ENCODE measurements around the gene LAPTM5. TPM values are rescaled to one million over a fixed set of nuclear protein-coding genes. Genes with fewer than 3 reads are reported as not detected.

LAPTM5 gene
- total RNA-seq, 1 experiment from 2014 or later, result 1.9 TPM

DNA sequence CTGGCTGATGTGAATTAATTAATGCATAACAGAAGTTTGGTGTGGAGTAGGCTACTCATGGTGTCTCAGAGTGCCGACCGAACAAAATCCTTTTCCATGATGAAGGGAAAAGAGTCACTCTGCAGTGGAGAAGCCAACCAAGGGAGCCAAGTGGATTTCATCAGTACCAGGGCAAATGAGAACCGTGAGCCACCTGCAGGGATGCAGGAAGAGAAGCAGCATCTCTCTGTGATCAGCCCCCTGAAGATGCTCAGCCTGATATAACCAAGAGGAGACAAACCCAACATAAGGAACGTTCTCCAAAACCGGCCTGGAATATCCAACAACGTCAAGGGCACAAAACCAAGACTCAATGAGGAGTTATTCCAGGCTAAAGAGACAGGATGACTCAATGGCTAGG, 13.4 kb upstream of the LAPTM5 start:
- Histone ChIP-seq H3K27me3 (ENCODE audit: control insufficient read depth, insufficient read depth, low read length) (no peaks in the 10 kb centered on the region), H3K4me1 (ENCODE audit: control insufficient read depth, insufficient read depth, low read length) (no peaks in the 10 kb centered on the region), H3K4me3 (ENCODE audit: low read depth in 2 of 2, low read length in 2 of 2) (no peak overlapping the region), H3K36me3 (ENCODE audit: control insufficient read depth, insufficient read depth, low read length) (no peaks in the 10 kb centered on the region), H3K9me3 (ENCODE audit: control insufficient read depth, insufficient read depth, low read depth, low read length) (no peaks in the 10 kb centered on the region), H3K27ac (ENCODE audit: low read length) (no peak overlapping the region)
- ATAC-seq (no peak), DNase-seq (ENCODE audit: low read depth, low spot score) (no peak)
- BruUV-seq (replicated peaks), result no TSS peak
- ChIA-PET POLR2A (no interaction called here), CTCF (no interaction called here)
- intact Hi-C loops (cut with micrococcal nuclease; ENCODE audit: unreplicated experiment), result no loop called here
- TF ChIP-seq, protein P1, sequence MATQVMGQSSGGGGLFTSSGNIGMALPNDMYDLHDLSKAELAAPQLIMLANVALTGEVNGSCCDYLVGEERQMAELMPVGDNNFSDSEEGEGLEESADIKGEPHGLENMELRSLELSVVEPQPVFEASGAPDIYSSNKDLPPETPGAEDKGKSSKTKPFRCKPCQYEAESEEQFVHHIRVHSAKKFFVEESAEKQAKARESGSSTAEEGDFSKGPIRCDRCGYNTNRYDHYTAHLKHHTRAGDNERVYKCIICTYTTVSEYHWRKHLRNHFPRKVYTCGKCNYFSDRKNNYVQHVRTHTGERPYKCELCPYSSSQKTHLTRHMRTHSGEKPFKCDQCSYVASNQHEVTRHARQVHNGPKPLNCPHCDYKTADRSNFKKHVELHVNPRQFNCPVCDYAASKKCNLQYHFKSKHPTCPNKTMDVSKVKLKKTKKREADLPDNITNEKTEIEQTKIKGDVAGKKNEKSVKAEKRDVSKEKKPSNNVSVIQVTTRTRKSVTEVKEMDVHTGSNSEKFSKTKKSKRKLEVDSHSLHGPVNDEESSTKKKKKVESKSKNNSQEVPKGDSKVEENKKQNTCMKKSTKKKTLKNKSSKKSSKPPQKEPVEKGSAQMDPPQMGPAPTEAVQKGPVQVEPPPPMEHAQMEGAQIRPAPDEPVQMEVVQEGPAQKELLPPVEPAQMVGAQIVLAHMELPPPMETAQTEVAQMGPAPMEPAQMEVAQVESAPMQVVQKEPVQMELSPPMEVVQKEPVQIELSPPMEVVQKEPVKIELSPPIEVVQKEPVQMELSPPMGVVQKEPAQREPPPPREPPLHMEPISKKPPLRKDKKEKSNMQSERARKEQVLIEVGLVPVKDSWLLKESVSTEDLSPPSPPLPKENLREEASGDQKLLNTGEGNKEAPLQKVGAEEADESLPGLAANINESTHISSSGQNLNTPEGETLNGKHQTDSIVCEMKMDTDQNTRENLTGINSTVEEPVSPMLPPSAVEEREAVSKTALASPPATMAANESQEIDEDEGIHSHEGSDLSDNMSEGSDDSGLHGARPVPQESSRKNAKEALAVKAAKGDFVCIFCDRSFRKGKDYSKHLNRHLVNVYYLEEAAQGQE (IDR thresholded peaks at IDR 0.05; ENCODE audit: insufficient read depth in 1 of 2, low read depth in 2 of 2, low read length in 1 of 2), result no peak
- TF ChIP-seq TCF7L2 (IDR thresholded peaks at IDR 0.05; ENCODE audit: low read depth, low read length) (no peak), SIN3A (IDR thresholded peaks at IDR 0.05; ENCODE audit: borderline replicate concordance, insufficient read depth, low read depth, low read length) (no peak), POLR2AphosphoS5 (IDR thresholded peaks at IDR 0.05; ENCODE audit: low read depth, low read length) (no peak)
- TF ChIP-seq, protein P2, sequence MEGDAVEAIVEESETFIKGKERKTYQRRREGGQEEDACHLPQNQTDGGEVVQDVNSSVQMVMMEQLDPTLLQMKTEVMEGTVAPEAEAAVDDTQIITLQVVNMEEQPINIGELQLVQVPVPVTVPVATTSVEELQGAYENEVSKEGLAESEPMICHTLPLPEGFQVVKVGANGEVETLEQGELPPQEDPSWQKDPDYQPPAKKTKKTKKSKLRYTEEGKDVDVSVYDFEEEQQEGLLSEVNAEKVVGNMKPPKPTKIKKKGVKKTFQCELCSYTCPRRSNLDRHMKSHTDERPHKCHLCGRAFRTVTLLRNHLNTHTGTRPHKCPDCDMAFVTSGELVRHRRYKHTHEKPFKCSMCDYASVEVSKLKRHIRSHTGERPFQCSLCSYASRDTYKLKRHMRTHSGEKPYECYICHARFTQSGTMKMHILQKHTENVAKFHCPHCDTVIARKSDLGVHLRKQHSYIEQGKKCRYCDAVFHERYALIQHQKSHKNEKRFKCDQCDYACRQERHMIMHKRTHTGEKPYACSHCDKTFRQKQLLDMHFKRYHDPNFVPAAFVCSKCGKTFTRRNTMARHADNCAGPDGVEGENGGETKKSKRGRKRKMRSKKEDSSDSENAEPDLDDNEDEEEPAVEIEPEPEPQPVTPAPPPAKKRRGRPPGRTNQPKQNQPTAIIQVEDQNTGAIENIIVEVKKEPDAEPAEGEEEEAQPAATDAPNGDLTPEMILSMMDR (IDR thresholded peaks at IDR 0.05), result no peak
- in situ Hi-C loops (cut with HindIII; ENCODE audit: low pct_unique_long_range_greater_than_20kb, low sequenced_read_pairs), result no loop called here

DNA sequence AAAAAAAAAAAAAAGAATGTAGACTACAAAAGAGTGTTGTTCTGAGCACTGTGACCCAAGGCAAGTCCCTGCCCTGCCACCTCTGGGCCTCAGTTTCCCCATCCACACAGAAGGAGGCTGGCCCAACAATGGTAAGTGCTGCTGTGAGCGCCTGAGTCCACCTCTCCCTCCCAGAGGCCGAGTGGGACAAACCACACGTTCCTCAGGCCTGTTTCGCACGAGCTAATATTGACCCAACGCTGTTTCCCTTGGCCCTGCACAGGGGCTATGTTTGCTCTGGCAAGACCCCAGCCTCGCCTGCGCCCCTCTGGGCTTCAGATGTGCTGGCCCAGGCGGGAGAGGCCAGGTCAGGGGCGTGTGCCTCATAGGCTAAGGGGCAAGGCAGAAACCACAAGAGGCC, 12.6 kb upstream of the LAPTM5 start:
- no peak for DNase-seq (ENCODE audit: low read depth, low spot score)
- intact Hi-C loops (cut with micrococcal nuclease; ENCODE audit: unreplicated experiment), result no loop called here
- ChIA-PET POLR2A (no interaction called here), CTCF (interaction anchor here (0.6 kb wide), 1 partner anchor 42 kb away, joined by 4 read pairs; no protein-coding TSS in a partner anchor)
- Histone ChIP-seq H3K27me3 (ENCODE audit: control insufficient read depth, insufficient read depth, low read length) (no peaks in the 10 kb centered on the region), H3K4me1 (ENCODE audit: control insufficient read depth, insufficient read depth, low read length) (no peaks in the 10 kb centered on the region), H3K9me3 (ENCODE audit: control insufficient read depth, insufficient read depth, low read depth, low read length) (no peaks in the 10 kb centered on the region), H3K27ac (ENCODE audit: low read length) (no peak overlapping the region), H3K4me3 (ENCODE audit: low read depth in 2 of 2, low read length in 2 of 2) (no peak overlapping the region), H3K36me3 (ENCODE audit: control insufficient read depth, insufficient read depth, low read length) (no peaks in the 10 kb centered on the region)
- TF ChIP-seq, protein P2 (IDR thresholded peaks at IDR 0.05), result no peak
- no peak for TF ChIP-seq TCF7L2 (IDR thresholded peaks at IDR 0.05; ENCODE audit: low read depth, low read length)
- TF ChIP-seq POLR2AphosphoS5 (IDR thresholded peaks at IDR 0.05; ENCODE audit: low read depth, low read length), result no peak
- TF ChIP-seq, protein P1 (IDR thresholded peaks at IDR 0.05; ENCODE audit: insufficient read depth in 1 of 2, low read depth in 2 of 2, low read length in 1 of 2), result no peak
- TF ChIP-seq SIN3A (IDR thresholded peaks at IDR 0.05; ENCODE audit: borderline replicate concordance, insufficient read depth, low read depth, low read length), result no peak
- no peak for ATAC-seq
- in situ Hi-C loops (cut with HindIII; ENCODE audit: low pct_unique_long_range_greater_than_20kb, low sequenced_read_pairs), result no loop called here
- BruUV-seq (replicated peaks), result no TSS peak
